GM23338 (cell line): Measurements from ENCODE around the gene NOC2L. TPM values are rescaled to one million over a fixed set of nuclear protein-coding genes. Genes with fewer than 3 reads are reported as not detected.

Experiments
- ATAC-seq: fragments of 200-7000 bp; cut with Tn5 transposase; 3 replicates; pipeline ENCODE4 v1.9.1; 2020
- DNase-seq: peaks from one replicate; pipeline ENCODE4 v3.0.0-alpha.2; 2015; ENCODE audit warnings: low spot score
- H2AFZ ChIP-seq: fragments of 200-600 bp; sonication (generic); 2 replicates; pipeline ENCODE4 v1.8.0; 2016; ENCODE audit warnings: antibody characterized with exemption, mild to moderate bottlenecking, moderate library complexity
- H3F3A ChIP-seq: fragments of 200-600 bp; sonication (generic); replicated peaks from 2 replicates; pipeline ENCODE4 v1.8.0; 2017; ENCODE audit warnings: antibody characterized with exemption, mixed run types, low read depth
- H3K27ac ChIP-seq: fragments of 200-600 bp; sonication (generic); 2 replicates; pipeline ENCODE4 v1.6.1; 2016; ENCODE audit warnings: low read depth
- H3K27me3 ChIP-seq: fragments of 200-600 bp; sonication (generic); 2 replicates; pipeline ENCODE4 v1.8.0; 2016; ENCODE audit warnings: mild to moderate bottlenecking, mixed run types, moderate library complexity; ENCODE audit not compliant: insufficient read depth
- H3K36me3 ChIP-seq: fragments of 200-600 bp; sonication (generic); 2 replicates; pipeline ENCODE4 v1.8.0; 2016; ENCODE audit warnings: mild to moderate bottlenecking; ENCODE audit not compliant: insufficient read depth
- H3K4me1 ChIP-seq: fragments of 200-600 bp; sonication (generic); 2 replicates; pipeline ENCODE4 v1.8.0; 2016; ENCODE audit warnings: mild to moderate bottlenecking, moderate library complexity; ENCODE audit not compliant: insufficient read depth
- H3K4me2 ChIP-seq: fragments of 200-600 bp; sonication (generic); 2 replicates; pipeline ENCODE4 v1.7.1; 2017; ENCODE audit warnings: mixed run types
- H3K4me3 ChIP-seq: fragments of 200-600 bp; sonication (generic); 2 replicates; pipeline ENCODE4 v1.6.1; 2016; ENCODE audit warnings: mixed run types
- H3K79me2 ChIP-seq: fragments of 200-600 bp; sonication (generic); replicated peaks from 2 replicates; pipeline ENCODE4 v1.8.0; 2017; ENCODE audit warnings: mild to moderate bottlenecking; ENCODE audit not compliant: insufficient read depth
- H3K9me2 ChIP-seq: fragments of 200-600 bp; sonication (generic); 2 replicates; pipeline ENCODE4 v1.8.0; 2017; ENCODE audit not compliant: insufficient read depth
- H4K20me1 ChIP-seq: fragments of 200-600 bp; sonication (generic); replicated peaks from 2 replicates; pipeline ENCODE4 v1.8.0; 2017; ENCODE audit warnings: mild to moderate bottlenecking; ENCODE audit not compliant: insufficient read depth
- H3K27ac Mint-ChIP-seq: 2 replicates; pipeline ENCODE4 v1.8.0; 2020; ENCODE audit warnings: inconsistent platforms, mild to moderate bottlenecking, moderate library complexity, mixed read lengths
- H3K27me3 Mint-ChIP-seq: 3 replicates; pipeline ENCODE4 v1.8.0; 2022; ENCODE audit warnings: low read depth, mild to moderate bottlenecking, moderate library complexity, mixed read lengths, inconsistent platforms; ENCODE audit not compliant: insufficient read depth, poor library complexity
- H3K36me3 Mint-ChIP-seq: 3 replicates; pipeline ENCODE4 v1.8.0; 2021; ENCODE audit warnings: low read depth, mild to moderate bottlenecking, inconsistent platforms, moderate library complexity, mixed read lengths
- H3K4me1 Mint-ChIP-seq: 3 replicates; pipeline ENCODE4 v1.8.0; 2020; ENCODE audit warnings: mild to moderate bottlenecking, inconsistent platforms, mixed read lengths
- H3K4me3 Mint-ChIP-seq: 3 replicates; pipeline ENCODE4 v1.8.0; 2021; ENCODE audit warnings: moderate library complexity, mild to moderate bottlenecking, inconsistent platforms, mixed read lengths
- H3K9me3 Mint-ChIP-seq: 3 replicates; pipeline ENCODE4 v1.8.0; 2020; ENCODE audit warnings: moderate library complexity, mild to moderate bottlenecking, inconsistent platforms, mixed read lengths
- CREB1 ChIP-seq: fragments of 250-450 bp; sonication (Bioruptor Pico); IDR thresholded peaks from 2 replicates; pipeline ENCODE4 v1.5.0; 2020; ENCODE audit warnings: low read depth, mild to moderate bottlenecking, moderate library complexity
- CTCF ChIP-seq, 2 experiments: fragments of 200-600 bp in 1 of 2; sonication (generic) in 1 of 2; conservative IDR thresholded peaks; 2 replicates each; pipeline versions ENCODE4 v1.5.1 to v1.6.1; 2016 to 2017; ENCODE audit warnings: antibody characterized with exemption in 2 of 2, low read depth in 2 of 2, mild to moderate bottlenecking in 2 of 2, moderate library complexity in 1 of 2
- ETS1 ChIP-seq: IDR thresholded peaks from 2 replicates; pipeline ENCODE4 v1.6.1; 2016; ENCODE audit warnings: antibody characterized with exemption
- EZH2 ChIP-seq: fragments of 200-600 bp; sonication (generic); IDR thresholded peaks from one replicate; pipeline ENCODE4 v1.8.0; 2017; ENCODE audit warnings: antibody characterized with exemption, mild to moderate bottlenecking, low read depth; ENCODE audit not compliant: unreplicated experiment
- EZH2phosphoT487 ChIP-seq: fragments of 200-600 bp; sonication (generic); IDR thresholded peaks from one replicate; pipeline ENCODE4 v1.8.1; 2018; ENCODE audit warnings: antibody characterized with exemption; ENCODE audit not compliant: unreplicated experiment
- NANOG ChIP-seq: IDR thresholded peaks from 2 replicates; pipeline ENCODE4 v1.6.1; 2016; ENCODE audit warnings: antibody characterized with exemption, borderline replicate concordance
- REST ChIP-seq: IDR thresholded peaks from one replicate; pipeline ENCODE4 v1.6.1; 2018; ENCODE audit warnings: antibody characterized with exemption; ENCODE audit not compliant: unreplicated experiment
- STAT1 ChIP-seq: IDR thresholded peaks from one replicate; pipeline ENCODE4 v1.6.1; 2016; ENCODE audit warnings: antibody characterized with exemption; ENCODE audit not compliant: unreplicated experiment
- ZNF114 ChIP-seq: fragments of 250-450 bp; sonication (Bioruptor Pico); IDR thresholded peaks from 2 replicates; pipeline ENCODE4 v1.5.0; 2020; ENCODE audit warnings: mild to moderate bottlenecking, moderate library complexity
- ZNF331 ChIP-seq: fragments of 250-450 bp; sonication (Bioruptor Pico); IDR thresholded peaks from 2 replicates; pipeline ENCODE4 v1.5.0; 2020; ENCODE audit warnings: low read depth, mild to moderate bottlenecking, moderate library complexity
- ZNF462 ChIP-seq: fragments of 250-450 bp; sonication (Bioruptor Pico); IDR thresholded peaks from 2 replicates; pipeline ENCODE4 v1.5.0; 2020; ENCODE audit warnings: mild to moderate bottlenecking, moderate library complexity
- polyA plus RNA-seq: library from polyadenylated mRNA; unstranded; fragments of >200 nt; fragmentation: Nextera tagmentation; extraction: Ambion mirVana; gene quantifications from 2 replicates; pipeline ENCODE4 v1.2.1, GENCODE V29; 2016
- total RNA-seq: library from RNA; depleted of rRNA; stranded (reverse); fragments of >200 nt; shearing (Covaris generic); gene quantifications from 2 replicates; pipeline ENCODE4 v1.2.3, GENCODE V29; 2014

The NOC2L gene
- total and polyA plus RNA-seq, 2 experiments from 2014 or later, result 79.3 to 125 TPM

GRCh38 chr1:950881-951280 lies 8.2 kb downstream of the NOC2L start (continued):
- TF ChIP-seq REST (no peak), EZH2 (no peak), ZNF331 (no peak), NANOG (no peak), CTCF (conservative IDR thresholded peaks at IDR 0.05; ENCODE audit: low read depth in 2 of 2) (no peak), ETS1 (no peak)

- Histone ChIP-seq H3K4me2 (no peak overlapping the region), H4K20me1 (no peaks in the 10 kb centered on the region; the same call in 1 of the 2 replicates), H3K9me2 (no peaks in the 10 kb centered on the region), H3K36me3 (peaks cover 25% of the 10 kb centered on the region), H3F3A (no peaks in the 10 kb centered on the region), H2AFZ (no peak overlapping the region), H3K27ac (no peak overlapping the region), H3K4me1 (no peaks in the 10 kb centered on the region), H3K4me3 (no peak overlapping the region), H3K27me3 (no peaks in the 10 kb centered on the region), H3K79me2 (no peaks in the 10 kb centered on the region)
- no peaks in the 10 kb centered on the region for H3K4me1 Mint-ChIP-seq
- DNase-seq (no peak), ATAC-seq (no peak)
- H3K27ac Mint-ChIP-seq, result no peak overlapping the region
- no peaks in the 10 kb centered on the region; the same call in 2 of the 3 replicates for H3K9me3 Mint-ChIP-seq
- H3K27me3 Mint-ChIP-seq, result peaks cover 10% of the 10 kb centered on the region
- peaks cover 61% of the 10 kb centered on the region for H3K36me3 Mint-ChIP-seq
- no peak overlapping the region for H3K4me3 Mint-ChIP-seq
- TF ChIP-seq ZNF114 (CRISPR knock-in tag) (no peak), STAT1 (no peak), ZNF462 (CRISPR knock-in tag) (no peak), EZH2 (no peak), CREB1 (no peak), ZNF331 (no peak), NANOG (no peak), EZH2phosphoT487 (no peak), ETS1 (no peak)
Observed at GRCh38 chr1:950268-950667, 8.8 kb downstream of the NOC2L start.
